COR-L47 (cell line): ENCODE data around the gene HOXB13.

Source experiments
- DNase-seq: peaks from one replicate; lab custom pipeline; 2025; lab: John Stamatoyannopoulos, UW

The HOXB13 gene

DNA sequence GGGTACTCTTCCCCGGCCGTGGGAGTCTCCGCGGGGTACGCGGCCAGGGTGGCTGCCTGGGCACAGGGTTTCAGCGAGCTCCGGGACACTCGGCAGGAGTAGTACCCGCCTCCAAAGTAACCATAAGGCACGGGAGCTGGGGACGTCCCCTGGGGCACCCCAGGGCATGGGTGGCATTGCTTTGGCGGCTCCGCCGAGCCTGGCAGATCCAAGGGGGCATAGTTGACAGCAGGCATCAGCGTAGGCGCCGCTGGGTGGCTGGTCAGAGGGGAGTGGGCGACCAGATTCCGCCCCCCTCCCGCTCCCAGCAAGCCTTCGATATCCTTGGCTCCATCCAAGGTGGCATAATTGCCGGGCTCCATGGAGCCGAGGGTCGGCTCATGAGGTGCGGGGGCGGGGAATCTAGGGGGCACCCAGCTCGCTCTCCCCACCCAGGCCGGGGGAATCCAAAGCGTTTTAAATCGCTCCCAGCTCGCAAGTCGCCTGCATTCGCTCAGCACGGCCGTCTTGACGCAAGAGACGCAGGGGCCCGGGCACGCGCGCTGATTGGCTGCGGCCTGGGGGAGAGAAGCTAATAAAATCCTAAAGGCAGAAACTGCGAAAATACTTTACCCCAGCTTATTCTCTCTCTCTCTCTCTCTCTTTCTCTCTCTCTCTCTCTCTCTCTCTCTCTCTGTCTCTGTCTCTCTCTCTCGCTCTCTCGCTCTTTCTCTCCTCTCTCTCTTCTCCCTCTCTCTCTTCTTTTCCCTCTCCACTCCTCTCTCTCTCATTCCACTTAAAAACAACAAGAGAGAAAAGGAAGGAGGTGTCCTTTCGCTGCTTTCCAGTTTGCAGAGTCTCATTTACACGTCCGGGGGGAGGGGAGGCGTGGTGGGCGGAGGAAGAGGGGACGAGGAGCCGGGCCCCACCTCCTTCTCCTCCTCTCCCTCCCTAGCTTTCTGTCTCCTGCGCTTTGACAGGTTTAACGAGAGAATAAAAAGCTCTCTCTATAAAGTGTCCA, at the start of gene HOXB13:
TSS of gene HOXB13 (minus strand) at position 519 of the 1,000 bp plus-strand sequence. CDS start at position 362, 157 bp downstream.
- peak; percentile 50 for DNase-seq

DNA sequence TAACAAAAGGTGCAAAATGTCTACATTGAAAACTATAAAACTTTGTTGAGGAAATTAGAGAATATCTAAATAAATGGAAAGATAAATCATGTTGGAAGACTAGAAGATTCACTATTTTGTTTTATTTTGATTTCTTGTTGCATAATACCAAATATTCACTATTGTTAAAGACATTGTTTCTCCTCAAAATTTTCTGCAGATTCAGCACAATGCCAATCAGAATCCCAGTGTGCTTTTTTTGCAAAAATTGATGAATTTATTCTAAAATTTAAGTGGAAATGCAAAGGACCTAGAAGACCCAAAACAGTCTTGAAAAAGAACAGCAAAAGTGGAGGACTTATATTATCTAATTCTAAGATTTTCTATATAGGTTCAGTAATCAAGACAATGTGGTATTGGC, 48.1 kb upstream of the HOXB13 start:
- DNase-seq = no peak

DNA sequence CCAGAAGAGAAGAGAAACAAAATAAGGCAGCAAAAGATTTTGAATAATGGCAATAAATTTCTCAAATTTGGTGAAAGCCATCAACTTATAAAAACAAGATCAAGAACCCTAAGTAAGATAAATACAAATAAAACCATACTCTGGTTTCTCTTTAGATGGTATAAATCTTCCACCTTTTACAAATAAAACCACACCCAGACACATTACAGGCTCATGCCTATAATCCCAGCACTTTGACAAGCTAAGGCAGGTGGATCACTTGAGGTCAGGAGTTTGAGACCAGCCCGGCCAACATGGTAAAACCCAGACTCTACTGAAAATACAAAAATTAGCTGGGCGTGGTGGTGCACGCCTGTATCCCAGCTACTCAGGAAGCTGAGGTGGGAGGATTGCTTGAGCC, 44.7 kb upstream of the HOXB13 start:
- DNase-seq = no peak

DNA sequence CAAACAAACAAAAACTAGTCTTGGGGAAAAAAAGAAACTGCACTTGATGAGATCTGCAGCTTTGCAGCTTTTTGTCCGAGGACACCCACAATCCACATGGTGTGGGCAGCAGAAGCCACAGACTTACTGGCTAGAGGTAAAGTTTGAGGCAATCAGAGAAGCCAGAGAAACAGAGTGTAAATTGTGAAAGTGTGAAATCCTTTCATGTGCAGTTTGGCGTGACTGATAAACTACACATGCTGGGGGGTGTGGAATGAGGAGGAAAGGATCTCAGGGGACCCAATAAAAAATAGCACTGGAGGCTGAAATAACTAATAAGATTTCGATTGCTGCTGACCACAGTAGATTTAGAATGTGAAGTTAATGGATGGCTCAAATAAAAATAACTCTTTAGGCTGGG, 42.4 kb upstream of the HOXB13 start:
- DNase-seq = no peak

DNA sequence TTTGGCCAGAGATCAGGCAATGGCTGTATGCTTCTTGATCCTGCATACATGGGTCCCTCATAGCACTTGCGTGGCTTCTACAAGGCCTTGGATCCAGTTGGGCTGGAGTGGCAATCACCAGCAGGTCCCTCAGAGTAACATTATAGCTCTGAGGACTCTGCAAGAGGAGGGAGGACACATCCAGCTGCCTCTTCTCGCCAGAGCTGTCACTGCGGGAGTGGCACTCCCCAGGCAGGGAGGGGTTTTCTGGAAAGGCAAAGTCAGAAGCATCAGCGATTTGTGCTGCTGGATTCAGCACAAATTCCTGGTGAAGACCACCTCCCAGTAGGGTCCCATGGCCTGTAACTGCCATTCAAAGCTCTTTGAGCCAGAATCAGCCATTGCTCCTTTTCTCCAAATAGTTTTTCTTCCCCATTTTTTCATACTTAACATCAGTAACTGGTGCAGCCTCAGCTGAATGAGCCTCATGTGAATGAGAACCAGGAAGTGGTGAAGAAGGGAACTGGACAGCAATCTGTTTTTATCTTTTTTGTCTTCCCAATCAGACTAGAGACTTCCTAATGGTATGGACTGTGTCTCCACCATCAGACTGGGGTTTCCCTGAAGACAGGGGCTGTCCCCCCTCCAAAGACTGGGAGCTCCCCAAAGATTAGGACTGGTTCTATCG, 40.6 kb upstream of the HOXB13 start:
- no peak for DNase-seq

DNA sequence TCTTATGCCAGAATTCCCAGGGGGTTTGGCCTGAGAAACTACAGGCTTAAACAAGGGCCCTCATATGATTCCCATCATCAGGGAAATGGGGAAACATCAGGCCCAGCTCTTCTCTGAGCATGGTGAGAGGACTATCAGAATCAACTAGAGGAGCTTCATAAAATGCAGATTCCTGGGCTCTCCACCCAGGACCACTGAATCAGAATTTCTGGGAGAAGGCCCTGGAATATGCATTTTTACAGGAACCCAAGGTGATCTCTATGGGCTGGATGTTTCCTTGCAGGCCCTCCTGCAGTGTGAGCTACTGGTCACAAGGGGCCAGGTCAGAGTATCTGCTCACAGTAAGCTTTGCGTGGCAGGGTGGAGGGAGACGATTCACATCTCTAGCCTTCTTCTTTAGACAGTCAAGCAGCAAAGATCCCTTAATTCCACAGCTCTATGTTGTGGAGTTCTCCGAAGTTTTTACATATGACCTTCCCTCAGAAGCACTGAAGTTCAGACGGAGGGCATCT, 38.8 kb upstream of the HOXB13 start:
- no peak for DNase-seq

DNA sequence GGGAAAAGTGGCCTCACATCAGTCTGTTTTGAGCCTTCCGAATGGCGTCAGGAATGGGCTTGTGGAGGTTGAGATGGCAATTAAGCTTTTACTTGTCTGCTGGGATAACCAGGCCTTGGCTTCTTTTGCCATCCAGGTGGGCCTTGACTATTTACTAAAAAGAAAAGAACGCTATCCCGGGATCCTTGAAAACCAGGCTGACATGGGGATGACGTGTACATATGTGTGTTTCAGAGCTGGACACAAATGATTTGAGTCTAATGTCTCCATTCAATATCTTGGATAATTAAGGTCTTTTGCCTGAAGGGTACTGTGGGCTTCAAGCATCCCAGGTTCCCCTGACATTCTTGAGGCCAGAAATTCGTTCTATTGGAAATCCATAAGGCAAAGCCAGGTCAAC, 32.6 kb upstream of the HOXB13 start:
- DNase-seq = no peak

DNA sequence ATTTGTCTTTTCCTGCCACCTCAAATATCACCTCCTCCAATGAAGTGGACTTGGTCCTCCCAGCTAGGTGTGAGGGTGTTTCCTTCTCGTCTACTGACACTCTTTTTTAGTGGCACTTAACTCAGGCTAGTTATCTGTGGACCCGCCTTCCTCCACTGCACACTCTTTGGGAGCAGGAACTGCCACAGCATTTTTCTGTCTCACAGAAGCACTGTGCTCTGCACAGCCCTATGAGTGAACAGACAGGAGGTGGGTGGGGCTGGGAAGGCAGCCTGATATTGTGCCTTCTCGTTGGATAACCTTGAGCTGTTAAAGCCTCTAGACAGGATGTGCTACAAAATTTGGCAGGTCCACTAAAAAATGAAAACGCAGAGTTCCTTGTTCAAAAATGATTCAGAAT, 31.9 kb upstream of the HOXB13 start:
- DNase-seq = no peak

DNA sequence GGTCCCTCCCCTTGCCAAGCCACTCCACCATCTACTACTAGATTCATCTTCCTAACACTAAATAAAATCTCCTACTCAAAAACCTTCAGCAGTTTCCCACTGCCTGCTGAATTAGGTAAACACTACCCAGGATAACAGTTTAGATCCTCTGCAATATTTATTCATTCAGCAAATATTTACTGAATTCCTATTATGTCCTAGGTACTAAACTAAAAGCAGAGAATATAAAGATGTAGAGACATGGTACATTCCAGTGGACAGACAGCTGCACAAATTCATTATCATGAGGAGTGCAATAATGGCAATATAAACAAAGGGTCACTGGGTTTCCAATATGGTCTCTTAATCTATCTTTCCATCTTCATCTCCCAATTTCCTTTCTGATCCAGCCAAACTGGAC, 30.7 kb upstream of the HOXB13 start:
- DNase-seq = no peak

DNA sequence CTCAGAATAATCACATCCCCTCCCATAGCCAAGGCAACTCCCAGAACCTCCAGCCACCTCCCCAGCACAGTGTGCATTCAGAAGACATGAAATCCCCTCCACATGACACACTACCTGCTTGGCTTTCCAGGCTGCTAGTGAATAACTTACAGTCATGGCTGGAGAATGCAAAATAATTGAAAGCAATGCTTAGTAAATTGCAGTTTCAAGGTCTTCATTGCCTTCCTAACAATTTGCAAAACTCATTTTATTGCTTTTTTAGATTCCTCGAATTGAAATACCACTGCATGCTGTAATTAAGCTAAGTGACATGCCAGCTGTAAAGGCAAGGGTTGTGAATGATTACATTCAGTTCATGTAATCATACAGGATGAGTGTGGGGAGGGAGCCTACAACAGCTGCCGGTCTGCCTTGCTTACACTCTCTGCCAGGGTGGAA, 29.0 kb upstream of the HOXB13 start:
- DNase-seq = peak; percentile 3

DNA sequence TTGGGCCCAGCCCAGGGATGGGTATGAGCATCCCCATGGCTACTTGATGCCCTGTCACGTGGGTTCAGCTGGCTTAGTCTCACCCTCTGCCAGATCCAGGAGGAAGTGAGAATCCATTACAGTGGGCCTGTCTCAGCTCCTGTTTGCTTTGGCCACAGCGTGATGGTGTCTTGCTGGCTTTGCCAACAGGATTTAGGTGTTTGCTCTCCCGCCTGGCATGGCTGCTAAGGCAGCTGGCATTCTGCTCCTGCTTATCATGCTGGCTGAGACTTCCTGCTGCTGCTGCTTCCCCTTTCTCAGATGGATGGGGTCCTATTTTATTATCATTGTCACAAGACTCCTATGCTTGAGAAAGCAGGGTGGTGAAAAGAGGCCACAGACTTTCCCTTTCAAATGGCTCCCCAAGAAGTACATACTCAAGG, 28.3 kb upstream of the HOXB13 start:
- peak; percentile 84 for DNase-seq

DNA sequence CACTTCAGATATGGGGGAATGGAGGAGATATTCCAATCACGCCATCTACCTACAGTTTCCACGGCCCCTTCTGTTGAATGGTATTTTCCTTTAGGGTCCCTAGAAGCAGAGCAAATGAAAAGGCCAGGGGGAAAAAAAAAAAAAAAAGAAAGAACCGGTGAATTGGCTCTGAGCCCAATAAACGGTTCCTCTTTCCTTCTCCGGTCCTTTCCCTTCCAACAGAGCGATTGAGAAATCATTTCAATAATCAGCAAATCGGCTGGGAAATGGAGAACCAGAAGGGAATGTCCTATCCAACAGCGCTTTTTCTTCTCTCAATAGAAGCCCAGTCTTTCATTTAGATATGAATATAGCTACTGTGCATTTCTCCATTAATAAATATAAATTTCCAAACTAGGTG, 26.8 kb upstream of the HOXB13 start:
- no peak for DNase-seq

DNA sequence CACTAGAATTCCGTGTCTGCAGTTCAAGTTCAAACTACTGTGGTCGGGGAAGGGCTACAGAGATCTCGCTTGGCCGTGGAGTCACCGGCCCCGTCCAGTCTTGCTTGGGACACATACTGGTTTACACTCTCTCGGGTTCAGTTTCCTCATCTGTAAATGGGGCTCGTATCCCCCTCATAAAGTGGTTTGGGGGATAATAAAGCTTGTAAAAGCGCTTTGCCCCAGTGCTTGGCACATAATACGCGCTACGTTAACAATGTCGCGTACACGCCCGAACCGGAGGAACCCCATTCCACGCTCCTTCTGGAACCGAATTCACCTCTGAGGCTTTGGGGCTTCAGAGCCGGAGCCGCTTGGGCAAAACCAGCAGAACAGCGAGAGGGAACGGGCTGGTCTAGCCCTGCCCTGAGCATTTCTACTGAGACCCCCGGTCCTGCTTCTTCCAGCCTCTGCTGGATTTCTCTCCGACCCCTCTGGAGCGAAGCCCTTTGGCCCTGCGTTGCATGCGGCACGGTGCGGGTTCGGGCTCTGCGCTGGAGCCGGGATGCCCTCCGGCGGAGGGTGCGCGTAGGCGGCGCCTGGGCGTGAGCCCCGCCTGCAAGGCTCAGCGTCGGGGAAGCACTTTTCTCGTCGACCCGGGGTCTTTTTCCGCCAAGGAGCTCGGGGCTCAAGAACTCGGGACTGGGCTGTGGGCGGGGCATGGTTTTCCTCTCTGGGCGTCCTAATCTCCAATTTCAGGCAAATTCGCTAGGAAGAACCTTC, 26.1 kb upstream of the HOXB13 start:
- DNase-seq = no peak

DNA sequence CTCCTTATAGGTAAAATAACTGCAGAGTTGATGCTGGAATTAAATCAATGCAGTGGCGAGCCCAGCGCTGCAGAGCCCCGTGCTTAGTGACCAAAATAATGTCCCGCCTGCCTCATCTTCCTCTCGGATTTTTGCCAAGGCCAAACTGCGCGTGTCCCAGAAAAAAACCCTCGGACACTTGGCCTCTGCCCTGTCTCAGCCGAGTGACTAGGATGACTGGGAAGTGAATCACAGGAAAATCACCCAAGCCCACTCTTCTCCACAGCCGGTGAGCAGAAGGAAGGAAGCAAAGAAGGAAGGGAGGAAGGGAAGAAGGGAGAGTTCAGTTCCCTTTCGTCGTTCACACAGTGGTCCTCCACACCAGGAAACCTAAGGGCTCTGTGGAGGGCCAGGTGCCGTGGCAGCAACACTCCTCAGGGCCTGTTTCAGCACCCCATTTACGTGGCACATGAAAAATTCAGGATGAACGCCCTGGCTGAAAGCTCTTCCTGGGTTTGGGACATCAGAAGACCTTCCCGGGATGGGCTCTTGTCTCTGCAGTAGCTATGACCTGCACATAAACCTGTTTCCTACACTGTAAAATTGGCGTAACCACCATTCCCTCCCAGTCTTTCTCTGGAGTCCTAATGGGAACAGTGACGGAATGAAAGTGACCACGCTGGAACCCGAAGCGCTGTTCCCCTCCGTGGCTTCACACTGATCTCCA, 25.4 kb upstream of the HOXB13 start:
- no peak for DNase-seq

DNA sequence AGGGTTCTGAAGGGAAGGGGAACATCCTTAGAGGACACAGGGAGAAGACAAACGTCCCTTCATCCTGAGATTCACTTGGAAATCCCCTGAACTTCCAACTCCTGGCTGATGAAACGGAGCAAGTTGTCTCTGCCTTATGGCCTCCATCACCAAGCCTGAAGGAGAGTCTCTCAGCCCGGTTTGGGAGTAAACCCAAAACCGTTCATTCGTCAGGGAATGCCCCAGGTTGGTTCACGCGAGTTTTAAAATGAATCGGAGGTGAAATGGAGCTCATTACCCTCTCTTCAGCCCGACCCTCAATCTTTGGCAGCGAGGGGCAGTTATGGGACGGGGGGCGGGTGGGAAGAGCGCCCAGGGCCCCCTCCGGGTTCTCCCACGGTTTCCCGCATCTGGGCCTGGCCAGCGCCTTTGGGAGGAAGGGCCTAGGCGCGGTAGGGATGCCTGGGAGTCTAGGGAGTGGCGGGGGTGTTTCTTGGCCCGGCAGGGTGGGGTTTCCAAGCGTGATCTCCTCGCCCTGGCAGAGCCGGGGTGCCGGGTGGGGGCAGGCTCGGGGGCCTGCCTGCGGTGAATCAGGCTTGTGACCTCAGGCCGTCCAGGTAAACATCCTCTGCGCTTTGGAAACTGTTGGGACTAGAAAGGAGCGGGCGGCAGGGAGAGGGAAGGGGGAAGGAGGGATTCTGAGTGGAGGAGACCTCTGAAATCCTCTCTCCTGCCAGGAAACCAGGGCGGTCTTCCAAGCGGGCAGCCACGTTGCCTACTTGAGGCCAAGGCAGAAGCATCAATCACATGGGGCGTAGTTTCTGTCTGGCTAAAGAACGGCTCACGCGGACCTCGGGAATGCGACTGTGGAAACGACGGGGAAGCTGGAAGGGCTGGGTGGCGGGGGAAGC, 24.1 kb upstream of the HOXB13 start:
- no peak for DNase-seq

DNA sequence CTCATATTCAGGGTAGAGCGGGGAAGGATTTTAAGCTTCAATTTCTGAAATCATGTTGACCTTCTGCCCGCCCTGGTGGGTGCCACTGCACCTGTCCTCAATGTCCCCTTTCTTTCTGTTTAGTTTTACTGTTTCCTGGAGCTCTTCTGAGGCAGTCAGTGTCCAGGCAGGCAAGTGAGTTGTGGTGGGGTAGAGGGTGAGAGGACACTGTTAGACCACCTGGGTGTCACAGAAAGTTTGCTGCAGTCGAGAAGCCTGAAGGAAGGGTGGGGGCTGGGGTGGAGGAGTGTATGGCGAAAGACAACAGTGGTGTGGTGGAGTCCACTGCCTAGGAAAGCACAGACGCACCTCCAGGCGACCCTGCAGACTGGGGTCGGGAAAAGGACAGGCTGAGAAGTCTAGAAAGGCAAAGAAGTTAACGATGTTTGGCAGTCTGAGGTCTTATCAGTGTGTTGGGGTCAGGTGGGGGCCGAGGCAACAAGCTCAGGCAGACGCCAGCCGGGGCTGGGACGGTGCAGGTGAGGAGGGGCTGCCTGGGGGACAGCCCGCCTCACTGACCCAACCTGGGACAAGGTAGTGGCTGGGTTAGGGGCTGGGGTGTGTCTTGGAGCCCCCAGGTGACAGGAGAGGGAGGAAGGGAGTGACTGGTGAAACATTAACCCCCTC, 23.3 kb upstream of the HOXB13 start:
- no peak for DNase-seq

DNA sequence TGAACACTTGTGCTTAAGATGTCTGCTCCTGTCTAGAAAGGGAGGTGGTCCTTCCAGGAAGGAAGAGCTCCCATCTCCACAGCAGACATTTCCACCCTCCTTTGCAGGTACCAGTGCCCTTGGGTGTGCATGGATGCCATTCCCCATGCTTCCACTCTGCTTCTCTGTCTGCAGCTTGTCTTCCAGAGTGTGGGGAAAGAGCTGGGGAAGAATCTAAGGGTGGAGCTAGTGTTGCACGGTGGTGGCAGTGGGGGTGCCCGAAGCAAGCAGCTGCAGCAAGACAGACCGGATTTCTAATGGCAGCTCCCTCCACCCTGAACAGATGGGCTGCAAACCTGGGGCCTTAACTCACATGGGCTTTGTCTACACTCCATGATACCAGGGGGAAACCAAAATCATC, 22.6 kb upstream of the HOXB13 start:
- DNase-seq = no peak

DNA sequence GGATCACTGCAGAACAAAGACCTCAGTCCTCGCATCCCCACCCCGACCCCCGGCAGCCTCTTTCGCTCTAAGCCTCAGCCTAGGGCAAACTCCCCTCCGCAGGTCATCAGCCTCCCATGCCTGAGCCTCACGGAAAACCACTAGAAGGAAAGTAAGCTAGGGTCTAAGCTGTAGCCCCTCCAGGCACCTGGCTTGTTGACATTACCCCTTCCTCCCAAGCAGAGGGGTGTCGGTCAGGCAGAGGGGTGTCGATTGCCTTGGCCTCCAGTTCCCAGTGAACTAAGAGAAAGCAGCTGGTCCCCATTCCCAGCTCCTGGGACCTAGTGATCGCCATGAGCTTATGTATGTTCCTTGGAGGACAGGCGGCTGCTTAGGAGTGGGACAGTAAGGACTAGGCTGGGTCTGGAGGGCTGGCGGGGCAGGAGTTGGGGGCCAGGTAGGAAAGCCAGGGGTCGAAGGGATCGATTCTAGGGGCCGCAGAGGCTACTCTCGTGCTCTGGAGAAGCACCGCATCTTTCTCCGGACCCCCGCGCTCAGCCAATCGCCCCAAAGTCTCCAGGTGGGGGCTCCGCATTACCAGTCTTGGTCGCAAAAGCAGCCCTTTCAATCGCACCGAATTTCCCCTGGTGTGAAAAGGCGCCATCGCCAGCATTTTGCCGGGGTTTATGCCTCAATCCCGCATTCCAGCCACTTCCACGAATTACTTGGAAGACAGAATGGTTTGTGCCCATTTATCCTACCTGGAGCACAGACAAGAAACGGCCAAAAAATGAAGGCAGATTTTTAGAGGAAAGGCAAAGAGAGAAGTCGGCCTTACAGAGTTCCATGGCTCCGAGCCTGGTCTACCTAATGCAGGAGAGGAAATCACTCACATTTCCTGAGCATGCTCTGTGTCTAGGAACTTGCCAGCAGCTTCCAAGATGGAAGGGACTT, 21.3 kb upstream of the HOXB13 start:
- no peak for DNase-seq
